ENCODE measurements around the gene ZNF215. TPM values are rescaled to one million over a fixed set of nuclear protein-coding genes. Genes with fewer than 3 reads are reported as not detected.

The ZNF215 gene
- total and polyA plus RNA-seq, 9 donors: 0.42 to 1.9 (median 1.1) TPM

DNA sequence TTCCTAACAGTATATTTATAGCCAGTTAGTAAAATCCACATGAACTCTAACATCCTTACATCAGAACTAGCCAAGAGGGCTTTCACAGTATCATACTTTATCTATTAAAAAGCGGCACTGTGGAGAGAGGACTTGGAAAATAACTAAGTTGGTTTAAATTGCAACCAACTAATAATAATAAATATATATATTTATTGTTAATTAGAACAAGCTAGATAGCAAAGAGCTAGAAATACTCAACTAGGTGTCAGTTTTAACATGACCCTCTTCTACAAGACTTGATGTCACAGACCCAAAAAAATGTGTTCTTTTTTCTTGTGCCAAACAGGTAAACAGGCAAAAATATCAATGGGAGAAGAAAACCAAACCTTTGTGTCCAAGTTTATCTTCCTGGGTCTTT lies 5.5 kb upstream of the ZNF215 start, which contains the start of gene OR2D3:
TSS of gene OR2D3 (plus strand) at position 301 of the 400 bp plus-strand sequence. CDS start at position 301, 0 bp downstream.
- WGBS, 3 donors: 86 to 97% (median 88%) methylated on average over 1 of the region's 1 CpG
- TF ChIP-seq, protein P1, sequence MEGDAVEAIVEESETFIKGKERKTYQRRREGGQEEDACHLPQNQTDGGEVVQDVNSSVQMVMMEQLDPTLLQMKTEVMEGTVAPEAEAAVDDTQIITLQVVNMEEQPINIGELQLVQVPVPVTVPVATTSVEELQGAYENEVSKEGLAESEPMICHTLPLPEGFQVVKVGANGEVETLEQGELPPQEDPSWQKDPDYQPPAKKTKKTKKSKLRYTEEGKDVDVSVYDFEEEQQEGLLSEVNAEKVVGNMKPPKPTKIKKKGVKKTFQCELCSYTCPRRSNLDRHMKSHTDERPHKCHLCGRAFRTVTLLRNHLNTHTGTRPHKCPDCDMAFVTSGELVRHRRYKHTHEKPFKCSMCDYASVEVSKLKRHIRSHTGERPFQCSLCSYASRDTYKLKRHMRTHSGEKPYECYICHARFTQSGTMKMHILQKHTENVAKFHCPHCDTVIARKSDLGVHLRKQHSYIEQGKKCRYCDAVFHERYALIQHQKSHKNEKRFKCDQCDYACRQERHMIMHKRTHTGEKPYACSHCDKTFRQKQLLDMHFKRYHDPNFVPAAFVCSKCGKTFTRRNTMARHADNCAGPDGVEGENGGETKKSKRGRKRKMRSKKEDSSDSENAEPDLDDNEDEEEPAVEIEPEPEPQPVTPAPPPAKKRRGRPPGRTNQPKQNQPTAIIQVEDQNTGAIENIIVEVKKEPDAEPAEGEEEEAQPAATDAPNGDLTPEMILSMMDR (IDR thresholded peaks at IDR 0.05): no peak
- TF ChIP-seq EP300 (IDR thresholded peaks at IDR 0.05): no peak
- no peak for TF ChIP-seq POLR2A (IDR thresholded peaks at IDR 0.05)
- Histone ChIP-seq H3K4me3 (no peak within 1 kb of the TSS), H3K27ac (no peak within 1 kb of the TSS), H3K27me3 (no peaks in the 10 kb centered on the region), H3K4me1 (ENCODE audit: insufficient read depth) (no peaks in the 10 kb centered on the region), H3K36me3 (no peaks in the 10 kb centered on the region), H3K9me3 (no peaks in the 10 kb centered on the region)
- DNase-seq: no peak
- intact Hi-C loops (cut with DNase I): no loop called here

DNA sequence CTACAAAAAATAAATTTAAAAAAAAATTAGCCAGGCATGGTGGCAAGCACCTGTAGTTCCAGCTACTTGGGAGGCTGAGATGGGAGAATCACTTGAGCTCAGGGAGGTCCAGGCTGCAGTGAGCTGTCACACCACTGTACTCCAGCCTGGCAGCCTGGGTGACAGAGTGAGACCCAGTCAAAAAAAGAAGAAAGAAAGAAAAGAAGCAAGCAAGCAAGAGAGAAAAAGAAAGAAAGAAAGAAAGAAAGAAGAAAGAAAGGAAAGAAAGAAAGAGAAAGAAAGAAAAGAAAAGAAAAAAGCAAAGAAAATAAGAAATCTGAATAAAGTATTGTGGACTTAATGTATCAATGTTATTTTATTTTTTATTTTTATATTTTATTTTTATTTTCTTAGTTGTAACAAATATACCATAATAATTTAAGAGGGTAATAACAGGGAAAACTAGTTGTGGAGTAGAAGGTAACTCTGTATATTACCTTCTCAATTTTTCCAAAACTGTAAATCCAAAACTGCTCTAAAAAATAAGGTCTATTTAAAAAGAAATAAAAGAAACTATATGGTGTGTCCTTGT lies 1.1 kb upstream of the ZNF215 start:
- DNase-seq: no peak
- intact Hi-C loops (cut with DNase I): no loop called here
- Histone ChIP-seq H3K4me3 (no peak overlapping the region), H3K4me1 (ENCODE audit: insufficient read depth) (peaks cover 3% of the 10 kb centered on the region), H3K27me3 (no peaks in the 10 kb centered on the region), H3K27ac (no peak overlapping the region), H3K36me3 (no peaks in the 10 kb centered on the region), H3K9me3 (no peaks in the 10 kb centered on the region)
- TF ChIP-seq EP300 (IDR thresholded peaks at IDR 0.05) (no peak), POLR2A (IDR thresholded peaks at IDR 0.05) (no peak)
- TF ChIP-seq, protein P1 (IDR thresholded peaks at IDR 0.05): no peak

DNA sequence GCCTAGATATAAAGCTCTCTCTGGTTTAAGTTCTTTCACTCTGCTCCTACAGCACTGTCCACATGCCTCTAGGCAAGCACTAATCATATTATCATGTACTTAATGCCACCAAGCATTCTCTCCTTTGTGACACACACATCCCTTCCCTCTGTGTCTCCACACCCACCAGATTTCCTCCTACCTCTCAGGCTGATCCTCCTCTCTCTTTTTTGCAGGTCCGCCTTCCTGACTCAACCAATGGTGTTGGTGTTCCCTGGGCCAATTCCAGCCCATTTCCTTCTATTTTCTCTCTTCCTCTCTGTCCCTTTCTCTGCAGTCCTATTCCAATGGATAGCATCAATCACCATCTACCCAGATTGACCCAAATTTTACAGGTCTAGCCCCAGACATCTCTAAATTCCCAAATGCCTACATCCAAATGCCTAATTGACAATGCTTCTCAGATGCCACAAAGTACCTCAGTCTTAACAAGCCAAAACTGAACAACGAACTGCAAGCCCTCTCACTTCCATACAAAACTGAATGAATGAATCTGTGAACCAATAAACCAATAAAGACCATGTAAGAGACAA lies 504 bp upstream of the ZNF215 start:
- H3K27ac ChIP-seq: no peak overlapping the region
- DNase-seq: no peak
- H3K9me3 ChIP-seq: no peaks in the 10 kb centered on the region
- no peaks in the 10 kb centered on the region for H3K36me3 ChIP-seq
- 40 to 52% (median 42%) methylated on average over 2 of the region's 2 CpGs for WGBS, 3 donors
- H3K4me3 ChIP-seq: peak overlapping the region; percentile 49
- intact Hi-C loops (cut with DNase I): no loop called here
- H3K27me3 ChIP-seq: no peaks in the 10 kb centered on the region
- peaks cover 3% of the 10 kb centered on the region for H3K4me1 ChIP-seq (ENCODE audit: insufficient read depth)
- TF ChIP-seq POLR2A (IDR thresholded peaks at IDR 0.05) (no peak), EP300 (IDR thresholded peaks at IDR 0.05) (no peak)
- TF ChIP-seq, protein P1 (IDR thresholded peaks at IDR 0.05): no peak

DNA sequence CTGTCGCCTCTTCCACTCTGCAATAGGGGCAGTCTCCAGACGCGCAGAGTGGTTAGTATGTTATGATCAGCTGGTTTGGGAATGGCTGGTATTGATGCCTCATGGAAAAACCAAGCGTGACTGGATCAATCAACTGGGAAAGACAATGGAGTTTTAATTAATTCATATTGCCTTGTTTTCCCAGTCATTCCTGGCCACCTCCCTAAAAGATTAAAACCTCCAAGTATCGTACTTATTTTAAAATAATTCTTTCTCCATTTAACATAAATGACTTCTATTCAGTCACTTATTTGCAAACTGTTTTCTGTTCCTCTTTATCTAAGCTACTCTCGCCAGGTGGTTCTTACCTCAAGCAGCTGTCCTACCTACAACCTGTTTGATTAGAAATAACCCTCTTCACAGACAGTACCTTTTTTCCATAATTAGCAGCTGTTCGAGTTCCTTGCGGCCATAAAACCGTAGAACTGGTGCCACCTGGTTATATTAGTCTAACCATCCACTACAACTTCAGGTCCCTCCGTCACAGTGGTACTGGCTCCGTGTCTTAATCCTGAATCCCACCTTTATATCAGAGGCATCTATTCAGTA lies 898 bp downstream of the ZNF215 start:
- Histone ChIP-seq H3K4me1 (ENCODE audit: insufficient read depth) (peaks cover 3% of the 10 kb centered on the region), H3K27ac (no peak overlapping the region), H3K9me3 (no peaks in the 10 kb centered on the region), H3K36me3 (no peaks in the 10 kb centered on the region), H3K4me3 (peak overlapping the region; percentile 49), H3K27me3 (no peaks in the 10 kb centered on the region)
- 2 to 11% (median 5%) methylated on average over 11 of the region's 11 CpGs for WGBS, 3 donors
- TF ChIP-seq POLR2A (IDR thresholded peaks at IDR 0.05) (no peak), EP300 (IDR thresholded peaks at IDR 0.05) (no peak)
- TF ChIP-seq, protein P1 (IDR thresholded peaks at IDR 0.05): no peak
- intact Hi-C loops (cut with DNase I): no loop called here
- DNase-seq: no peak

All from ovary (tissue), 9 donors.